ENCODE data around the gene PASK.

DNA sequence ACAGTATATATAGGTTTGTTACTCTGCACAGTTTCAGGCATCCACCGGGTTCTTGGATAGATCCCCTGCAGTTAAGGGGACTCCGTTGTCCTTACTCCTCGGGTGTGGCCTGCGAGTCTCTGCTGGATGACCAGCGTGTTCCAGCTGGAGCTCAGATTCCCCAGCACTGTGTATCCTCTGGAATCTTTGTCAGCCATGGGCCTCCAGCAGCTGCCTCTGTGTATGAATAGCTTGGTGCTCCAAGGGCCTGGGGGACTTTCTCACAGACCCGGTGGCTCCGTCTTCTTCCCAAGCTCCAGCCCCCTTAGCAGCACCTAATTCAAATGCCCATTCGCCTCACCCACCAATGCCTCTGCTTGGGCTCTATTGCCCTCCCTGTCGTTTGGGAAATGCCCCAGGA lies 45.5 kb upstream of the PASK start:
- TF ChIP-seq EZH2 (IDR thresholded peaks at IDR 0.05; ENCODE audit: borderline replicate concordance, insufficient read depth, low read length, poor library complexity, severe bottlenecking) = no peak
- TF ChIP-seq, protein P1, sequence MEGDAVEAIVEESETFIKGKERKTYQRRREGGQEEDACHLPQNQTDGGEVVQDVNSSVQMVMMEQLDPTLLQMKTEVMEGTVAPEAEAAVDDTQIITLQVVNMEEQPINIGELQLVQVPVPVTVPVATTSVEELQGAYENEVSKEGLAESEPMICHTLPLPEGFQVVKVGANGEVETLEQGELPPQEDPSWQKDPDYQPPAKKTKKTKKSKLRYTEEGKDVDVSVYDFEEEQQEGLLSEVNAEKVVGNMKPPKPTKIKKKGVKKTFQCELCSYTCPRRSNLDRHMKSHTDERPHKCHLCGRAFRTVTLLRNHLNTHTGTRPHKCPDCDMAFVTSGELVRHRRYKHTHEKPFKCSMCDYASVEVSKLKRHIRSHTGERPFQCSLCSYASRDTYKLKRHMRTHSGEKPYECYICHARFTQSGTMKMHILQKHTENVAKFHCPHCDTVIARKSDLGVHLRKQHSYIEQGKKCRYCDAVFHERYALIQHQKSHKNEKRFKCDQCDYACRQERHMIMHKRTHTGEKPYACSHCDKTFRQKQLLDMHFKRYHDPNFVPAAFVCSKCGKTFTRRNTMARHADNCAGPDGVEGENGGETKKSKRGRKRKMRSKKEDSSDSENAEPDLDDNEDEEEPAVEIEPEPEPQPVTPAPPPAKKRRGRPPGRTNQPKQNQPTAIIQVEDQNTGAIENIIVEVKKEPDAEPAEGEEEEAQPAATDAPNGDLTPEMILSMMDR (IDR thresholded peaks at IDR 0.05; ENCODE audit: poor library complexity, severe bottlenecking) = no peak
- TF ChIP-seq RAD21 (conservative IDR thresholded peaks at IDR 0.05) = no peak
- TF ChIP-seq EP300 (conservative IDR thresholded peaks at IDR 0.05; ENCODE audit: poor library complexity, severe bottlenecking) = no peak
- TF ChIP-seq, protein P2, sequence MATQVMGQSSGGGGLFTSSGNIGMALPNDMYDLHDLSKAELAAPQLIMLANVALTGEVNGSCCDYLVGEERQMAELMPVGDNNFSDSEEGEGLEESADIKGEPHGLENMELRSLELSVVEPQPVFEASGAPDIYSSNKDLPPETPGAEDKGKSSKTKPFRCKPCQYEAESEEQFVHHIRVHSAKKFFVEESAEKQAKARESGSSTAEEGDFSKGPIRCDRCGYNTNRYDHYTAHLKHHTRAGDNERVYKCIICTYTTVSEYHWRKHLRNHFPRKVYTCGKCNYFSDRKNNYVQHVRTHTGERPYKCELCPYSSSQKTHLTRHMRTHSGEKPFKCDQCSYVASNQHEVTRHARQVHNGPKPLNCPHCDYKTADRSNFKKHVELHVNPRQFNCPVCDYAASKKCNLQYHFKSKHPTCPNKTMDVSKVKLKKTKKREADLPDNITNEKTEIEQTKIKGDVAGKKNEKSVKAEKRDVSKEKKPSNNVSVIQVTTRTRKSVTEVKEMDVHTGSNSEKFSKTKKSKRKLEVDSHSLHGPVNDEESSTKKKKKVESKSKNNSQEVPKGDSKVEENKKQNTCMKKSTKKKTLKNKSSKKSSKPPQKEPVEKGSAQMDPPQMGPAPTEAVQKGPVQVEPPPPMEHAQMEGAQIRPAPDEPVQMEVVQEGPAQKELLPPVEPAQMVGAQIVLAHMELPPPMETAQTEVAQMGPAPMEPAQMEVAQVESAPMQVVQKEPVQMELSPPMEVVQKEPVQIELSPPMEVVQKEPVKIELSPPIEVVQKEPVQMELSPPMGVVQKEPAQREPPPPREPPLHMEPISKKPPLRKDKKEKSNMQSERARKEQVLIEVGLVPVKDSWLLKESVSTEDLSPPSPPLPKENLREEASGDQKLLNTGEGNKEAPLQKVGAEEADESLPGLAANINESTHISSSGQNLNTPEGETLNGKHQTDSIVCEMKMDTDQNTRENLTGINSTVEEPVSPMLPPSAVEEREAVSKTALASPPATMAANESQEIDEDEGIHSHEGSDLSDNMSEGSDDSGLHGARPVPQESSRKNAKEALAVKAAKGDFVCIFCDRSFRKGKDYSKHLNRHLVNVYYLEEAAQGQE (IDR thresholded peaks at IDR 0.05; ENCODE audit: borderline replicate concordance) = no peak
